OCI-LY7 (cell line): ENCODE measurements around the gene ELN.

Source experiments
- EZH2phosphoT487 ChIP-seq: fragments of 200-600 bp; sonication (generic); IDR thresholded peaks from 2 replicates; pipeline ENCODE4 v1.6.1; 2018; ENCODE audit warnings: low read depth, borderline replicate concordance, mild to moderate bottlenecking, mixed run types, antibody characterized with exemption, low read length, moderate library complexity, mixed read lengths
- TF ChIP-seq, protein P1 (sequence below): fragments of 200-600 bp; sonication (generic); conservative IDR thresholded peaks from 2 replicates; pipeline ENCODE4 v1.5.1; 2014; ENCODE audit warnings: mild to moderate bottlenecking, antibody characterized with exemption, low read length, moderate library complexity, mixed read lengths

DNA sequence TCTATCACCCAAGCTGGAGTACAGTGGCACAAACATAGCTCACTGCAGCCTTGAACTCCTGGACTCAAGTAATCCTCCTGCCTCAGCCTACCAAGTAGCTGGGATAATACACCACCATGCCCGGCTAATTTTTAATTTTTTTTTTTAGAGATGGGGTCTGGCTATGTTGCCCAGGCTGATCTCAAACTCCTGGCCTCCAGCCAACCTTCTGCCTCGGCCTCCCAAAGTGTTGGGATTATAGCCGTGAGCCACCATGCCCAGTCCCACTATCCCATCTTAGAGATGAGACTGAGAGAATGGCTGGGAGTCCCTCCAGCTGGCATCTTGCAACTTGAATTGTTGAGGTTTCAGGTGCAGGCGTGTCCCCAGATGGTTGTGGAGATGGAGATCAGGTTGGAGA lies 40.7 kb upstream of the ELN start:
- TF ChIP-seq, protein P1, sequence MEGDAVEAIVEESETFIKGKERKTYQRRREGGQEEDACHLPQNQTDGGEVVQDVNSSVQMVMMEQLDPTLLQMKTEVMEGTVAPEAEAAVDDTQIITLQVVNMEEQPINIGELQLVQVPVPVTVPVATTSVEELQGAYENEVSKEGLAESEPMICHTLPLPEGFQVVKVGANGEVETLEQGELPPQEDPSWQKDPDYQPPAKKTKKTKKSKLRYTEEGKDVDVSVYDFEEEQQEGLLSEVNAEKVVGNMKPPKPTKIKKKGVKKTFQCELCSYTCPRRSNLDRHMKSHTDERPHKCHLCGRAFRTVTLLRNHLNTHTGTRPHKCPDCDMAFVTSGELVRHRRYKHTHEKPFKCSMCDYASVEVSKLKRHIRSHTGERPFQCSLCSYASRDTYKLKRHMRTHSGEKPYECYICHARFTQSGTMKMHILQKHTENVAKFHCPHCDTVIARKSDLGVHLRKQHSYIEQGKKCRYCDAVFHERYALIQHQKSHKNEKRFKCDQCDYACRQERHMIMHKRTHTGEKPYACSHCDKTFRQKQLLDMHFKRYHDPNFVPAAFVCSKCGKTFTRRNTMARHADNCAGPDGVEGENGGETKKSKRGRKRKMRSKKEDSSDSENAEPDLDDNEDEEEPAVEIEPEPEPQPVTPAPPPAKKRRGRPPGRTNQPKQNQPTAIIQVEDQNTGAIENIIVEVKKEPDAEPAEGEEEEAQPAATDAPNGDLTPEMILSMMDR: no peak
- no peak for TF ChIP-seq EZH2phosphoT487
